ENCODE results near the gene RBL2.

RBL2 gene

GRCh38 chr16:53449816-53450517 is 15.7 kb downstream of the RBL2 start:
- DNase-seq (ENCODE audit: low read depth): no peak

GRCh38 chr16:53453928-53454327 is 19.7 kb downstream of the RBL2 start:
- no peak for DNase-seq (ENCODE audit: low read depth)

- no peak for DNase-seq (ENCODE audit: low read depth)
Observed at GRCh38 chr16:53456625-53457024, 22.4 kb downstream of the RBL2 start.

- DNase-seq (ENCODE audit: low read depth): no peak
Observed at GRCh38 chr16:53457670-53458069, 23.4 kb downstream of the RBL2 start.

- DNase-seq (ENCODE audit: low read depth): no peak
Observed at GRCh38 chr16:53458635-53459034, 24.4 kb downstream of the RBL2 start.

GRCh38 chr16:53465606-53466280 is 31.5 kb downstream of the RBL2 start:
- peak; percentile 32 for DNase-seq (ENCODE audit: low read depth)

GRCh38 chr16:53476867-53477266 is 42.6 kb downstream of the RBL2 start:
- DNase-seq (ENCODE audit: low read depth): no peak

GRCh38 chr16:53478965-53479364 is 44.7 kb downstream of the RBL2 start:
- no peak for DNase-seq (ENCODE audit: low read depth)

GRCh38 chr16:53480394-53480793 is 46.1 kb downstream of the RBL2 start:
- no peak for DNase-seq (ENCODE audit: low read depth)

GRCh38 chr16:53482123-53482522 is 47.9 kb downstream of the RBL2 start:
- DNase-seq (ENCODE audit: low read depth): no peak

GRCh38 chr16:53484542-53484941 is 50.3 kb downstream of the RBL2 start:
- DNase-seq (ENCODE audit: low read depth): no peak

GRCh38 chr16:53486230-53486629 is 52.0 kb downstream of the RBL2 start:
- no peak for DNase-seq (ENCODE audit: low read depth)

- DNase-seq (ENCODE audit: low read depth): no peak
Observed at GRCh38 chr16:53489755-53490154, 55.5 kb downstream of the RBL2 start.

GRCh38 chr16:53492503-53492902 is 58.2 kb downstream of the RBL2 start:
- DNase-seq (ENCODE audit: low read depth): no peak

GRCh38 chr16:53494636-53495035 is 60.4 kb downstream of the RBL2 start:
- DNase-seq (ENCODE audit: low read depth): no peak

- no peak for DNase-seq (ENCODE audit: low read depth)
Observed at GRCh38 chr16:53495325-53495724, 61.1 kb downstream of the RBL2 start.

GRCh38 chr16:53498984-53499383 is 64.7 kb downstream of the RBL2 start:
- no peak for DNase-seq (ENCODE audit: low read depth)

GRCh38 chr16:53501216-53501859 is 67.1 kb downstream of the RBL2 start:
- no peak for DNase-seq (ENCODE audit: low read depth)

GRCh38 chr16:53502331-53503269 is 68.3 kb downstream of the RBL2 start, which contains the start of gene AKTIP:
AKTIP (minus strand) TSS chr16:53503209; CDS start chr16:53500259, 2,950 bp downstream.
- DNase-seq (ENCODE audit: low read depth): no peak

- DNase-seq (ENCODE audit: low read depth): peak; percentile 99
Observed at GRCh38 chr16:53503270-53503923, 69.1 kb downstream of the RBL2 start.

- no peak for DNase-seq (ENCODE audit: low read depth)
Observed at GRCh38 chr16:53503991-53504663, 69.9 kb downstream of the RBL2 start.

Measured in HS-5 (cell line).